Ishikawa (cell line): ENCODE data around the gene GORASP1.

Experiments
- CEBPB ChIP-seq: IDR thresholded peaks from 2 replicates; pipeline ENCODE4 v1.6.1; 2012
- CREB1 ChIP-seq: IDR thresholded peaks from 2 replicates; pipeline ENCODE4 v1.6.1; 2012; ENCODE audit warnings: low read depth
- EGR1 ChIP-seq: IDR thresholded peaks from 2 replicates; pipeline ENCODE4 v1.6.1; 2012
- EP300 ChIP-seq: IDR thresholded peaks from 2 replicates; pipeline ENCODE4 v1.6.1; 2012; ENCODE audit warnings: borderline replicate concordance
- FOXM1 ChIP-seq: IDR thresholded peaks from 2 replicates; pipeline ENCODE4 v1.6.1; 2012; ENCODE audit warnings: low read depth, borderline replicate concordance
- NFIC ChIP-seq: IDR thresholded peaks from 2 replicates; pipeline ENCODE4 v1.6.1; 2012
- RAD21 ChIP-seq: IDR thresholded peaks from 2 replicates; pipeline ENCODE4 v1.6.1; 2012; ENCODE audit warnings: low read depth
- REST ChIP-seq: IDR thresholded peaks from 2 replicates; pipeline ENCODE4 v1.6.1; 2012; ENCODE audit warnings: low read depth, mild to moderate bottlenecking
- TAF1 ChIP-seq: IDR thresholded peaks from 2 replicates; pipeline ENCODE4 v1.6.1; 2012; ENCODE audit warnings: low read depth, mild to moderate bottlenecking
- TCF12 ChIP-seq: IDR thresholded peaks from 2 replicates; pipeline ENCODE4 v1.6.1; 2012; ENCODE audit warnings: low read depth
- TEAD4 ChIP-seq: IDR thresholded peaks from 2 replicates; pipeline ENCODE4 v1.6.1; 2012
- USF1 ChIP-seq: IDR thresholded peaks from 2 replicates; pipeline ENCODE4 v1.6.1; 2012
- YY1 ChIP-seq: IDR thresholded peaks from 2 replicates; pipeline ENCODE4 v1.6.1; 2012; ENCODE audit warnings: low read depth
- TF ChIP-seq, protein P1 (sequence below): IDR thresholded peaks from 2 replicates; pipeline ENCODE4 v1.6.1; 2012

DNA sequence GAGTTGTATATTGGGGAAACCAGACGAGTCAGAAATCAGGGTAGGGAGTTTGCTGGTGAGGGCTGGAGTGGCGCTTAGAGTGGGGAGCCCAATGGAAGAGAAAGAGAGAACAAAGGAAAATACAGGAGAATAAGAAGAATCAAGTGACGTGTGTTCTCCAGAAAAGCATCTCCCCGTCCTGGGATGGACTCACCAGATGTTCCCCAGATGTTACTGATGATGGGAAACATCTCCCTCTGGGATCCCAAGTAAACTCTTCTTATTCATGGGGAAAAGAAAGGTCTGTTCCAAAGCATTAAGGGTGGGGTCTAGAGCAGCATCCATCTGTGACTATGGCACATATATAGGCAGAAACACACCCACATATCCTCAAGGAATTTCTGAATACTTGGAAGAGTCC, 49.0 kb upstream of the GORASP1 start:
- TF ChIP-seq TAF1 = no peak
- no peak for TF ChIP-seq REST
- TF ChIP-seq EP300 = no peak
- TF ChIP-seq TCF12 = no peak
- TF ChIP-seq CEBPB = no peak
- no peak for TF ChIP-seq FOXM1
- TF ChIP-seq, protein P1, sequence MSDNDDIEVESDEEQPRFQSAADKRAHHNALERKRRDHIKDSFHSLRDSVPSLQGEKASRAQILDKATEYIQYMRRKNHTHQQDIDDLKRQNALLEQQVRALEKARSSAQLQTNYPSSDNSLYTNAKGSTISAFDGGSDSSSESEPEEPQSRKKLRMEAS = no peak
- no peak for TF ChIP-seq RAD21
- no peak for TF ChIP-seq YY1
- no peak for TF ChIP-seq CREB1
- TF ChIP-seq TEAD4 = no peak
- no peak for TF ChIP-seq USF1
- no peak for TF ChIP-seq EGR1
- no peak for TF ChIP-seq NFIC
